NCI-H345 treated with DMSO at 0.1 percent for 48 hours (cell line): ENCODE results near the gene GNG7.
"Not testable (repeated sequence)": the region's sequence is repeated elsewhere in the genome, so short reads cannot be mapped to it uniquely, and the experiment has no call there.

Source experiments
- DNase-seq: peaks from one replicate; lab custom pipeline; 2025; ENCODE audit not compliant: unreplicated experiment; lab: John Stamatoyannopoulos, UW

GNG7 gene

GRCh38 chr19:2579678-2580280 is 122.7 kb downstream of the GNG7 start:
- no peak for DNase-seq

DNA sequence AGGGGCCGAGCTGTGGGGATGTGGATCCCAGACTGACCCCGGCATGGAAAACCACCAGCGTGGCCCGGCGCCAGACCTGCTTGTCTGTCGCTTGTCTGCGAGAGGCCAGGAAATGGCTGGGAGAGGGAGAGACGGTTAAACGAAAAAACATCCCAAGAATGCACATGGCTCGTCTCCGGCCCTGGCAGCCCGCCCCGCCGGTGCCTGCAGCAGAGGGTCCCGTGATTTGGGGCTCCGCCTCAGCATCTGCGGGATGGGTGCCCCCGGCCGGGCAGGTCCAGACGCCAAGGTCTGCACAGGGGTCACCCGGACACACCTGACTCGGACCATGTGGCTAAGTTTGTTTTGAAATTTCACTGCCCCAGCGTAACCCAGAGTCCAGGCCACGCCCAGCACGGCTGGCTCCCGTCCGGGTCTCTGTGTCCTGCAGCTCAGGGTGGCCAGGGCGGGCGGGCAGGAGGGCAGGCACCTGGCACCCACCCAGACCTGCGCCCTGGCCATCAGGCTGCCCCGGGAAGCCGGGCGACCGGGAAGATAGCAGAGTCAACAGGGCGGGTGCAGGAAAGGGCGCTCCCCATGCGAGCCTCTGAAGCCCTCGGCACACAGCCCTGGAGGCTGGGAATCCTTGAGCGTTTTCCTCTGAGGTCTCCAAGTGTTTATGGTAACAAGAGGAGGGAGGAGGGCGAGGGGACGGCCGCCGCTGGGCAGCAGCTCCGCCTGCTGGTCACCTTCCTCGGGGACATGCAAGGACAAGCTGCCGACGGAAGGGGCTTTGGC is 123.4 kb downstream of the GNG7 start:
- DNase-seq = peak; percentile 13

- DNase-seq = no peak
Observed at GRCh38 chr19:2578391-2578890, 124.1 kb downstream of the GNG7 start.

GRCh38 chr19:2577722-2578335 is 124.7 kb downstream of the GNG7 start:
- no peak for DNase-seq

GRCh38 chr19:2575734-2576481 is 126.6 kb downstream of the GNG7 start:
- no peak for DNase-seq

DNA sequence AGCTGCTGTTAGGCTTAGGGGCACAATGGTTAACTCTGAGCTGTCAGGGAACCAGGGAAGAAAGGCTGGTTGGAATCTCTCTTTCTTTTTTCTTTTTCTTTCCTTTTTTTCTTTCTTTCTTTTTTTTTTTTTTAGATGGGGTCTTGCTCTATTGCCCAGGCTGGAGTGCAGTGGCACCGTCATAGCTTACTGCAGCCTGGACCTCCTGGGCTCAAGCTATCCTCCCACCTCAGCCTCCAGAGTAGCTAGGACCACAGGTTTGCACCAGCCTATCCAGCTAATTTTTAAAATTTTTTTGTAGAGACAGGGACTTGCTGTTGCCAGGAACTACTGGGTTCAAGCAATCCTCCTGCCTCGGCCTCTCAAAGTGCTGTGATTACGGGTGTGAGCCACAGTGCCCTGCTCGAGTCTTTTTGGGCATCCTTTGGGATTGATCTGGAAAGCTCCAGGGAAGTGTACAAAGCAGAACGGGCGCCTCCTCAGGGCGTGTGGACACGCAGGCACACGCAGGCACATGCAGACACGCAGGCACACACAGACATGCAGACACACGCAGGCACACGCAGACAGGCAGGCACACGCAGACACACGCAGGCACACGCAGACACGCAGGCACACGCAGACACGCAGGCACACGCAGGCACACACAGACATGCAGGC is 127.4 kb downstream of the GNG7 start:
- no peak for DNase-seq

DNA sequence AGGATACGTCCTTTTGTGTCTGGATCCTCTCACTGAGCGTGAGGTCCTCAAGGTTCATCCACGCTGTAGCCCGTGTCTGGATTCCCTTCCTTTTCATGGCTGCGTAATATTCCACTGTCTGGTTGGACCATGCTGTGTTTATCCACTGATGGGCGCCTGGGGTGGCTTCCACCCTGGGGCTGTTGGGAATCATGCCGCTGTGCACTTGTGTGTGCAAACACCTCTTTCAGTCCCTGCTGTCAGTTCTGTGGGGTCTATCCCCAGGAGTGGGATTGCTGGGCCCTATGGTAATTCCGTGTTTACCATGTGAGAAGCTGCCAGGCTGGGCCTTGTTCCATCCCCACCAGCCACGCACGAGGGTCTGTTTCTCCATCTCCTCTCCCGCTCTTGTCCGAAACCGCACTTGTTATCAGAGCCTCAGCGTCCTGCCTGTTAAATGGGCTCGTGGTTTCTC is 128.0 kb downstream of the GNG7 start:
- DNase-seq = no peak

DNA sequence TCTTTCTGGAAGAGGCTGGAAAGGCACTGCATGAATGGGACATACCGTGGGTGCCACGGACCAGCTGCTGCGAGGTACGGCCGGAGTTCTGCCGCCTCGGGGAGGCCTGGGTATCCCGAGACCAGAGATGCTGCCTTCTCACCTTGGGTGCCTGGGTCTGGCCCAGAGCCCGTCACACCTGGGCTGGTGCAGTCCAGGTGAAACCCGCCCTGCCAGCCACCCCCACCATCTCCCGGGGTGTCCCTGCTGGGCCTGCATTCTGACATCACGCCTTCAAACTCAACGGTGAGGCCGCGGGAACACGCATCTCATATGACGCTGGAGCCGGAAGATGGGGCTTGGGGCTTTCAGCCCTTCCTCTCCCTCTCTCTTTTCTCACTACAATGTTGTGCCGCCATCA is 128.6 kb downstream of the GNG7 start:
- no peak for DNase-seq

- DNase-seq = not testable (repeated sequence)
Observed at GRCh38 chr19:2572152-2572551, 130.3 kb downstream of the GNG7 start.

DNA sequence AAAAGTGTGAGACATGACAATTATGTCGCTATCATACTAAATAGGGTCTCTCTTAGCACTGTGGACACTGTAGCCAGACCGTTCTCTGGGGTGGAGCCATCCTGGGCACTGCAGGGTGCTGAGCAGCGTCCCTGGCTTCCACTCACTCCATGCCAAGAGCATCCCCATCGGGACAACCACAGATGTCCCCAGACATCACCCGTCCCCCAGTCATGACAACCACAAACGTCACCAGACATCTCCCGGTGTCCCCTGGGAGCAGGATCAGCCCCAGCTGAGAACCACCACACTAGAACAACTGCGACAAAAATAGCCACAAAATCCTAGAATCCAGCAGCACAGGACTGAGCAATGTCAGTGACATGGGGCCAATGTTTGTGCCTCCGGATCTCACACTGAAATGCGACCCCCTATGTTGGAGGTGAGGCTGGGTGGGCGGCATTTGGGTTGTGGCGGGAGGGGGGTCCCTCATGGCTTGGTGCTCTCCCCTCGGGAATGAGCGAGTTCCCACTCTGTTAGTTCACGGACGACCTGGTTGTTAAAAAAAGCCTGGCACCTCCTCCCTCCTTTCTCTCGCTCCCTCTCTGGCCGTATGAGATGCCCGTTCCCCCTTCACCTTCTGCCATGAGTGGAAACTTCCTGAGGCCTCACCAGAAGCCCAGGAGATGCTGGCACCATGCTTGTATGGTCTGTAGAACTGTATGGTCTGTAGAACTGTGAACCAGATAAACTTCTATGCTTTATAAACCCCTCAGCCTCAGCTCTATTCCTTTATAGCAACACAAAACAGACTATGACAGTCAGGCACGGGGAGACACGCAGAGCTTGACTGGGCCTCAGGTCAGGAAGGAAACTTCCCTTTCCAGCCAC is 132.7 kb downstream of the GNG7 start:
- DNase-seq = no peak

GRCh38 chr19:2567996-2568395 is 134.5 kb downstream of the GNG7 start:
- DNase-seq = no peak

- DNase-seq = no peak
Observed at GRCh38 chr19:2567580-2567979, 134.9 kb downstream of the GNG7 start.

- DNase-seq = not testable (repeated sequence)
Observed at GRCh38 chr19:2563546-2563945, 138.9 kb downstream of the GNG7 start.

- DNase-seq = no peak
Observed at GRCh38 chr19:2561895-2562294, 140.6 kb downstream of the GNG7 start.

DNA sequence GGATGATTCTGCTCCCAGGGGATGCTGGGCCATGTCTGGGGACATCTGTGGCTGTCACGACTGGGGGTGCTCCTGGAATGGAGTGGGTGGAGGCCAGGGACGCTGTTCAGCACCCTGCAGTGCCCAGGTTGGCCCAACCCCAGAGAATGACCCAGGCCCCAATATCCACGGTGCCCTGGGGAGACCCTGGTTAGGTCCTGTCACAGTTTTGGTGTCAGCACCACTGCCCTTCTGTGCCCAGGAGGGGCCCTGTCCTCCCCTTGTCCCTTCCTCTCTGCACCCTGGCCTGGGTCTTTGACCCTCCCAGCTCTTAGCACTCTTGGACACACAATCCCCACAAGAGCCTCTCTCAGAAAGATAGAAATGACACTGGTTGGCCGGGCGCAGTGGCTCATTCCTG is 141.3 kb downstream of the GNG7 start:
- DNase-seq = no peak

DNA sequence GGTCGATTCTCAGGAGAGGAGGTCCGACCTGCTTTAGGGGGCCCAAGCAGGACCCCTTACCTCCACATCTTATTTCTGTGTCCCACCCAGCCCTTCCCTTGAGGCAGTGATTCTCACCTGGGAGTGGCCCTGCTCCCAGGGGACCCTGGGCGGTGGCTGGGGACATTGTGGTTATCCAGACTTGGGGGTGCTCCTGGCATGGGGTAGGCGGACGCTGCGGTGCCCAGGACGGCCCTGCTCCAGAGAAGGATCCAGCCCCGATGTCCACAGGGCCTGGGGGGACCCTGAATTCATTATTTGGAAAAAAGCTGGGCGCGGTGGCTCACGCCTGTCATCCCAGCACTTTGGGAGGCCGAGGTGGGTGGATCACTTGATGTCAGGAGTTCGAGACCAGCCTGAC is 142.1 kb downstream of the GNG7 start:
- no peak for DNase-seq

GRCh38 chr19:2558543-2558942 is 144.0 kb downstream of the GNG7 start:
- no peak for DNase-seq

GRCh38 chr19:2558131-2558530 is 144.4 kb downstream of the GNG7 start:
- not testable (repeated sequence) for DNase-seq

GRCh38 chr19:2557093-2557440 is 145.4 kb downstream of the GNG7 start:
- no peak for DNase-seq
